ENCODE results near the gene GALNT15.

Gene GALNT15

DNA sequence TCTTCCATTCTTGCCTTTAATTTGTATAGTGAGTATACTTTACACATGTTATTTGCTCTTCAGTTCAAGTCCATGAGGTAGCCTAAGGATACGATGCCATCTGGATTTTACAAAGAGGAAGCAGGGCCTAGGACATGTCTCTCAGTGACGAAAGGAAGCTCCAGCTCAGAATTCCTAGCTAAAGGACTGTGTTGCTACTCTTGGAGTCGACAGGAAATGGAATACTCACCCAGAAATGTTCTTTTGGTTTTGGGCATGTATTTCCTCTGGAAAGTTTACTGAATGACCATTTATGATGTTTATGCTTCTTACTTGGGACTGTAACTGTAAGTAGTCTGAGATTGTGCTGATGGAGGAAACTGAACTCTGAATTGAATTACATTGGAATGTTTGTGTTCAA lies 103.0 kb downstream of the GALNT15 start:
- H3K27ac ChIP-seq (ENCODE audit: low read length, poor library complexity, severe bottlenecking), result no peak overlapping the region
- H2BK5ac ChIP-seq (ENCODE audit: low read depth, low read length, poor library complexity, severe bottlenecking), result no peak overlapping the region
- no peak overlapping the region for H2BK15ac ChIP-seq (ENCODE audit: low read depth, poor library complexity, severe bottlenecking)
- H3K14ac ChIP-seq (ENCODE audit: low read length in 2 of 2), result no peak overlapping the region
- H3K79me1 ChIP-seq (replicated peaks; ENCODE audit: low read length, poor library complexity, severe bottlenecking), result peaks cover 5% of the 10 kb centered on the region
- no peak overlapping the region for H2AK5ac ChIP-seq (ENCODE audit: low read length, severe bottlenecking)
- WGBS, result 73% methylated on average over 3 of the region's 3 CpGs
- no peak overlapping the region for H3K9ac ChIP-seq (ENCODE audit: low read length)
- no peaks in the 10 kb centered on the region for H3K27me3 ChIP-seq (ENCODE audit: control insufficient read depth in 1 of 2, insufficient read depth in 1 of 2, low read length in 2 of 2)
- no peak overlapping the region for H3K4me3 ChIP-seq (ENCODE audit: insufficient read depth in 1 of 2, low read depth in 1 of 2, low read length in 2 of 2)
- H3K18ac ChIP-seq (ENCODE audit: low read depth in 1 of 2, low read length in 2 of 2), result no peak overlapping the region
- H2AFZ ChIP-seq (ENCODE audit: low read depth, low read length), result no peak overlapping the region
- H2BK12ac ChIP-seq (ENCODE audit: low read length in 2 of 2), result no peak overlapping the region
- no peak overlapping the region for H3K23ac ChIP-seq (ENCODE audit: low read length in 2 of 2)
- no peaks in the 10 kb centered on the region for H3K4me1 ChIP-seq (ENCODE audit: control insufficient read depth, insufficient read depth, low read depth, low read length)
- H3K4ac ChIP-seq (ENCODE audit: low read depth in 1 of 2, low read length in 2 of 2), result no peak overlapping the region
- peak; percentile 51 for DNase-seq
- H4K8ac ChIP-seq (ENCODE audit: low read length), result no peak overlapping the region
- no peak overlapping the region for H4K91ac ChIP-seq (ENCODE audit: low read length)
- H3K36me3 ChIP-seq (ENCODE audit: control insufficient read depth in 1 of 2, insufficient read depth in 2 of 2, low read depth in 1 of 2, low read length in 2 of 2), result peaks cover 5 to 21% of the 10 kb centered on the region in 2 experiments
- no peak overlapping the region for H3K4me2 ChIP-seq (ENCODE audit: low read length, poor library complexity, severe bottlenecking)
- H3K9me3 ChIP-seq (ENCODE audit: control insufficient read depth, low read length), result no peaks in the 10 kb centered on the region
- H2BK120ac ChIP-seq (ENCODE audit: low read depth, low read length), result no peak overlapping the region

DNA sequence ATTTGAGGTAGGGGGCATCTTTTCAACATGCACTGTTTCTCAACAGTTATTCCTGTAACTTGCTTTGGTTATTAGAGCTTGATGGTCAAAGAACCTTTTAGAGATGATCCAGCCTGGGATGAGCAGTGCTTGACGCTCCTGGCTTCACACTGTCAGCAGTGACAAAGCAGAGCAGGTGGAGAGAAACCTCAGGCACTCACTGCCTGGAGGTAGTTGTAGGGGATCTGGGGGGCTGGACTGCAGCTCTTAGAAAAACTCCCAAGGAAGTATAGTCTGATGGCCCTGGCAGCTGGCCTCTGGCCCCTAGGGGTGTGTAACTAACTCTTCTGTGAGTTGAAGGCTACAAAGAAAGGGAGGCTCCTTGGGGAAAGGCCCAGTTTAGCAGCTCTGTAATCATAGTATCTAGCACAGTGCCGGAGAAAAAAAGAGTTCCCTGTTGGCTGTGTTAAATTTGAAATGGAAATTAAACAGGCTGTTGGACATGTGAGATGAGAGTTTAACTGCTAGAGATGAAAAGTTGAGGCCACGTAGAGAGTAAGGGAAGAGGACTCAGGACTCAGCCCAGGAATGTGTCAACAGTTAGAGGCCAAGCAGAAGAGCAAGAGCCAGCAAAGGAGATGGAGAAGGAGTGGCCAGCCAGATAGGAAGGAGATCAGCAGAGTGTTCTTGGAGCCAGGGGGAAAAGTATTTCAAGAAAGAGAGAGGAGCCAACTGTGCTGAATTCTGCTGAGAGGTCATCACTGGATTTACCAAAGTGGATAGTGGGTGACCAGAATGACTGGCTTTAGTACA lies 104.7 kb downstream of the GALNT15 start:
- H2BK12ac ChIP-seq (ENCODE audit: low read length in 2 of 2), result no peak overlapping the region
- H2BK120ac ChIP-seq (ENCODE audit: low read depth, low read length), result no peak overlapping the region
- H3K18ac ChIP-seq (ENCODE audit: low read depth in 1 of 2, low read length in 2 of 2), result peak overlapping the region in 1 of 2 experiments; percentile 15
- H3K27ac ChIP-seq (ENCODE audit: low read length, poor library complexity, severe bottlenecking), result no peak overlapping the region
- H3K9ac ChIP-seq (ENCODE audit: low read length), result no peak overlapping the region
- H2AFZ ChIP-seq (ENCODE audit: low read depth, low read length), result no peak overlapping the region
- no peaks in the 10 kb centered on the region for H3K27me3 ChIP-seq (ENCODE audit: control insufficient read depth in 1 of 2, insufficient read depth in 1 of 2, low read length in 2 of 2)
- H3K23ac ChIP-seq (ENCODE audit: low read length in 2 of 2), result no peak overlapping the region
- no peak overlapping the region for H3K14ac ChIP-seq (ENCODE audit: low read length in 2 of 2)
- H2BK15ac ChIP-seq (ENCODE audit: low read depth, poor library complexity, severe bottlenecking), result no peak overlapping the region
- no peak overlapping the region for H3K4me2 ChIP-seq (ENCODE audit: low read length, poor library complexity, severe bottlenecking)
- H3K4me3 ChIP-seq (ENCODE audit: insufficient read depth in 1 of 2, low read depth in 1 of 2, low read length in 2 of 2), result no peak overlapping the region
- DNase-seq, result no peak
- H3K79me1 ChIP-seq (replicated peaks; ENCODE audit: low read length, poor library complexity, severe bottlenecking), result peaks cover 5% of the 10 kb centered on the region
- no peak overlapping the region for H4K8ac ChIP-seq (ENCODE audit: low read length)
- no peaks in the 10 kb centered on the region for H3K9me3 ChIP-seq (ENCODE audit: control insufficient read depth, low read length)
- H2BK5ac ChIP-seq (ENCODE audit: low read depth, low read length, poor library complexity, severe bottlenecking), result no peak overlapping the region
- 94% methylated on average over 3 of the region's 3 CpGs for WGBS
- no peak overlapping the region for H3K4ac ChIP-seq (ENCODE audit: low read depth in 1 of 2, low read length in 2 of 2)
- no peak overlapping the region for H2AK5ac ChIP-seq (ENCODE audit: low read length, severe bottlenecking)
- peaks cover 5 to 28% of the 10 kb centered on the region in 2 experiments for H3K36me3 ChIP-seq (ENCODE audit: control insufficient read depth in 1 of 2, insufficient read depth in 2 of 2, low read depth in 1 of 2, low read length in 2 of 2)
- H3K4me1 ChIP-seq (ENCODE audit: control insufficient read depth, insufficient read depth, low read depth, low read length), result no peaks in the 10 kb centered on the region
- H4K91ac ChIP-seq (ENCODE audit: low read length), result no peak overlapping the region

DNA sequence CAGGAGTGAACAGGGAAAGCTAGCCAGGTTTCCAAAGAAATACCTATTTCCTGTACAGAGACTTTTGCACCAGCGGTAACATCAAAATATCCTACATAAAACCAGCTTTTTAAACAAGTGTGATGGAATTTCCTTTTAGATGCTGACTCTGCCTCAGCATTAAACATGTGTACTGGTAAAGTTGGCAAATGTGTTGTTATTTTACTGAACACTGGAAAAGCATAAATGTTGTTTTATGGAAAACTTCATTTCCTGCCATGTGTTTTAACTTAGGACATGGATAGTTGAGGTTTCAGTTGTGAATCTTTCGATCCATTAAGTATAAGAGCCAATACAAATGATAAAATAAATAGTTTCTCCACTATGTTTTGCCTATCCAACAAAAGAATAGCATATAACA lies 106.2 kb downstream of the GALNT15 start:
- Histone ChIP-seq H2BK5ac (ENCODE audit: low read depth, low read length, poor library complexity, severe bottlenecking) (no peak overlapping the region), H2BK15ac (ENCODE audit: low read depth, poor library complexity, severe bottlenecking) (no peak overlapping the region), H3K27ac (ENCODE audit: low read length, poor library complexity, severe bottlenecking) (no peak overlapping the region), H2AFZ (ENCODE audit: low read depth, low read length) (no peak overlapping the region), H3K9ac (ENCODE audit: low read length) (no peak overlapping the region), H3K79me1 (replicated peaks; ENCODE audit: low read length, poor library complexity, severe bottlenecking) (peaks cover 5% of the 10 kb centered on the region), H2BK12ac (ENCODE audit: low read length in 2 of 2) (no peak overlapping the region), H3K14ac (ENCODE audit: low read length in 2 of 2) (no peak overlapping the region), H4K8ac (ENCODE audit: low read length) (no peak overlapping the region), H3K36me3 (ENCODE audit: control insufficient read depth in 1 of 2, insufficient read depth in 2 of 2, low read depth in 1 of 2, low read length in 2 of 2) (peaks cover 5 to 23% of the 10 kb centered on the region in 2 experiments), H3K18ac (ENCODE audit: low read depth in 1 of 2, low read length in 2 of 2) (no peak overlapping the region), H3K4me3 (ENCODE audit: insufficient read depth in 1 of 2, low read depth in 1 of 2, low read length in 2 of 2) (no peak overlapping the region), H3K4me1 (ENCODE audit: control insufficient read depth, insufficient read depth, low read depth, low read length) (no peaks in the 10 kb centered on the region), H2BK120ac (ENCODE audit: low read depth, low read length) (no peak overlapping the region), H3K4ac (ENCODE audit: low read depth in 1 of 2, low read length in 2 of 2) (no peak overlapping the region), H3K4me2 (ENCODE audit: low read length, poor library complexity, severe bottlenecking) (no peak overlapping the region), H4K91ac (ENCODE audit: low read length) (no peak overlapping the region), H3K9me3 (ENCODE audit: control insufficient read depth, low read length) (no peaks in the 10 kb centered on the region), H3K27me3 (ENCODE audit: control insufficient read depth in 1 of 2, insufficient read depth in 1 of 2, low read length in 2 of 2) (no peaks in the 10 kb centered on the region), H3K23ac (ENCODE audit: low read length in 2 of 2) (no peak overlapping the region), H2AK5ac (ENCODE audit: low read length, severe bottlenecking) (no peak overlapping the region)
- no peak for DNase-seq
- no CpG with 5 or more reads among the region's 2 CpGs for WGBS

All from mesenchymal stem cell (in vitro differentiated cells and primary cell).